Sigmoid colon (tissue), 4 donors: ENCODE measurements around the gene ARRB1.

Experiments
- EP300 ChIP-seq, 4 donors: sonication (generic); formaldehyde crosslinking; IDR thresholded peaks; one replicate each; pipeline ENCODE4 v1.6.1; 2017; ENCODE audit warnings: antibody characterized with exemption in 4 of 4
- POLR2A ChIP-seq, 2 donors: fragments of 450-650 bp; IDR thresholded peaks; one replicate each; pipeline ENCODE4 v1.6.1; 2016; ENCODE audit warnings: antibody characterized with exemption in 2 of 2, mild to moderate bottlenecking in 2 of 2, moderate library complexity in 2 of 2
- POLR2AphosphoS5 ChIP-seq, 4 donors: sonication (generic); formaldehyde crosslinking; IDR thresholded peaks; one replicate each; pipeline ENCODE4 v1.6.1; 2017; ENCODE audit warnings: antibody characterized with exemption in 4 of 4
- TF ChIP-seq, protein P1 (sequence below), 4 experiments: fragments of 450-650 bp in 3 of 4; fragments of 200-600 bp in 1 of 4; IDR thresholded peaks; one replicate each; pipeline ENCODE4 v1.5.1; 2016 to 2019; ENCODE audit warnings: antibody characterized with exemption in 4 of 4, mild to moderate bottlenecking in 3 of 4, moderate library complexity in 2 of 4

DNA sequence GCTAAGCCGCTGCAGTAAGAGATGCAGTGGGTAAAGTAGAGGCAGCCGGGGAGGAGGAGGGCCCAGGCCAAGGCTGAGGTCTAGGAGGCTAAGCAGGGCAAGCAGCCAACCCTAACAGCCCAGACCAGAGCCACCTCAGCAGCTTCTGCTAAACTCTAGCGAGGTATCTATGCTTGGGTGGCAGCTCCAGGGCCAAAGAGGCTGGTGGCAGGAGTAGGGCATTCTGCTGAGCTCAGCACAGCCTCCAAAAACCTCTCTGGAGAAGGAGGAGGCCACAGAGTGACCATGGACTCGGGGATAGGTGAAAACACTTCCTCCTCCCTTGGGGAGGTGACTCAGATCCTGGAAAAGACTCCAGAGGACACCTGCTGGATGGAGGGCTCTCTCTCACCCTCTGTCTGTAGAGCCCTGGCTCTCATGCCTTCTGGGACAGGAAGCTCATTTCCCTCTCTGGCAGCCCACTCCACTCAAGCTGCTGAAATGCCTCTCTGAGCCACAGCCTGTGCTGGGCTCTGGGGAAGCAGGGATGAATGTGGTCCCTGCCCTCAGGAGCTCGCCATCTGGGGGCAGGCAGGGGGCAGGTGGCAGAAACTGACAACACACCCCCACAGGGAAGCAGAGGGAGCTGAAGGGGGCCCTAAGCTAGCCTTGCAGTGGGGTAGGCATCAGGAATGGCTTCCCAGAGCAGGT, 127.4 kb downstream of the ARRB1 start:
- TF ChIP-seq, protein P1, sequence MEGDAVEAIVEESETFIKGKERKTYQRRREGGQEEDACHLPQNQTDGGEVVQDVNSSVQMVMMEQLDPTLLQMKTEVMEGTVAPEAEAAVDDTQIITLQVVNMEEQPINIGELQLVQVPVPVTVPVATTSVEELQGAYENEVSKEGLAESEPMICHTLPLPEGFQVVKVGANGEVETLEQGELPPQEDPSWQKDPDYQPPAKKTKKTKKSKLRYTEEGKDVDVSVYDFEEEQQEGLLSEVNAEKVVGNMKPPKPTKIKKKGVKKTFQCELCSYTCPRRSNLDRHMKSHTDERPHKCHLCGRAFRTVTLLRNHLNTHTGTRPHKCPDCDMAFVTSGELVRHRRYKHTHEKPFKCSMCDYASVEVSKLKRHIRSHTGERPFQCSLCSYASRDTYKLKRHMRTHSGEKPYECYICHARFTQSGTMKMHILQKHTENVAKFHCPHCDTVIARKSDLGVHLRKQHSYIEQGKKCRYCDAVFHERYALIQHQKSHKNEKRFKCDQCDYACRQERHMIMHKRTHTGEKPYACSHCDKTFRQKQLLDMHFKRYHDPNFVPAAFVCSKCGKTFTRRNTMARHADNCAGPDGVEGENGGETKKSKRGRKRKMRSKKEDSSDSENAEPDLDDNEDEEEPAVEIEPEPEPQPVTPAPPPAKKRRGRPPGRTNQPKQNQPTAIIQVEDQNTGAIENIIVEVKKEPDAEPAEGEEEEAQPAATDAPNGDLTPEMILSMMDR (IDR thresholded peaks at IDR 0.05), result no peak
- TF ChIP-seq POLR2A (IDR thresholded peaks at IDR 0.05), result no peak
- no peak for TF ChIP-seq EP300 (IDR thresholded peaks at IDR 0.05)
- TF ChIP-seq POLR2AphosphoS5 (IDR thresholded peaks at IDR 0.05), result no peak
